IMR-90 (cell line): ENCODE data around the gene TDRD6. TPM values are rescaled to one million over a fixed set of nuclear protein-coding genes. Genes with fewer than 3 reads are reported as not detected.

Experiments
- ATAC-seq: fragments of 200-7000 bp; cut with Tn5 transposase; 2 replicates; pipeline ENCODE4 v1.9.1; 2020; ENCODE audit warnings: low read depth, mild to moderate bottlenecking, moderate library complexity
- BruUV-seq: library from RNA; stranded (reverse); fragments of 400-500 nt; replicated peaks from 2 replicates; lab custom pipeline; 2021; lab: Mats Ljungman, UMichigan
- CTCF ChIA-PET: fragments of 300-600 bp; formaldehyde crosslinking; extraction: SDS; loops from one replicate; lab custom pipeline; 2021; ENCODE audit warnings: antibody characterized with exemption; lab: Yijun Ruan, JAX
- POLR2A ChIA-PET: fragments of 300-600 bp; sonication (Branson Sonifier 250); formaldehyde crosslinking; loops from one replicate; lab custom pipeline; 2022; ENCODE audit warnings: antibody characterized with exemption; ENCODE audit not compliant: unreplicated experiment; lab: Charles Lee
- DNase-seq: peaks from one replicate; pipeline ENCODE4 v3.0.0; 2013
- H2AFZ ChIP-seq: replicated peaks from 2 replicates; pipeline ENCODE3; 2013; ENCODE audit warnings: low read length, mild to moderate bottlenecking; ENCODE audit not compliant: poor library complexity
- H2AK5ac ChIP-seq: 2 replicates; pipeline ENCODE4 v1.6.1; 2013; ENCODE audit warnings: low read depth, low read length, inconsistent platforms
- H2AK9ac ChIP-seq: replicated peaks from 2 replicates; pipeline ENCODE3; 2013; ENCODE audit warnings: mild to moderate bottlenecking, low read depth, low read length, moderate library complexity; ENCODE audit not compliant: poor library complexity
- H2BK120ac ChIP-seq: 2 replicates; pipeline ENCODE4 v1.6.1; 2013; ENCODE audit warnings: low read depth, low read length, inconsistent platforms
- H2BK15ac ChIP-seq: 3 replicates; pipeline ENCODE4 v1.6.1; 2013; ENCODE audit warnings: low read depth, low read length, inconsistent platforms
- H2BK20ac ChIP-seq: 2 replicates; pipeline ENCODE4 v1.6.1; 2013; ENCODE audit warnings: low read depth, mild to moderate bottlenecking, inconsistent platforms, low read length, moderate library complexity
- H2BK5ac ChIP-seq: 2 replicates; pipeline ENCODE4 v1.6.1; 2013; ENCODE audit warnings: mild to moderate bottlenecking, low read depth, low read length, inconsistent platforms; ENCODE audit not compliant: poor library complexity, severe bottlenecking
- H3K14ac ChIP-seq: replicated peaks from 2 replicates; pipeline ENCODE4 v1.6.1; 2013; ENCODE audit warnings: low read depth, low read length, inconsistent platforms
- H3K18ac ChIP-seq: 2 replicates; pipeline ENCODE4 v1.6.1; 2013; ENCODE audit warnings: low read depth, low read length, control low read depth
- H3K23ac ChIP-seq: 2 replicates; pipeline ENCODE4 v1.6.1; 2013; ENCODE audit warnings: low read depth, low read length, inconsistent platforms
- H3K27ac ChIP-seq: 2 replicates; pipeline ENCODE4 v1.5.1; 2013; ENCODE audit warnings: mild to moderate bottlenecking, control low read depth, low read length; ENCODE audit not compliant: insufficient read depth
- H3K27me3 ChIP-seq: 2 replicates; pipeline ENCODE4 v1.6.1; 2013; ENCODE audit warnings: low read length; ENCODE audit not compliant: control insufficient read depth, insufficient read depth
- H3K36me3 ChIP-seq: 2 replicates; pipeline ENCODE4 v1.6.1; 2013; ENCODE audit warnings: low read length, mixed read lengths; ENCODE audit not compliant: control insufficient read depth, insufficient read depth
- H3K4ac ChIP-seq: 2 replicates; pipeline ENCODE4 v1.6.1; 2013; ENCODE audit warnings: low read depth, low read length, inconsistent platforms
- H3K4me1 ChIP-seq: 2 replicates; pipeline ENCODE4 v1.6.1; 2013; ENCODE audit warnings: low read length, mixed read lengths; ENCODE audit not compliant: control insufficient read depth, insufficient read depth
- H3K4me2 ChIP-seq: 2 replicates; pipeline ENCODE4 v1.6.1; 2013; ENCODE audit warnings: low read depth, mild to moderate bottlenecking, control low read depth, low read length, moderate library complexity
- H3K4me3 ChIP-seq: 2 replicates; pipeline ENCODE4 v1.5.1; 2013; ENCODE audit warnings: low read depth, mild to moderate bottlenecking, control low read depth, low read length, moderate library complexity; ENCODE audit not compliant: insufficient read depth
- H3K56ac ChIP-seq: 2 replicates; pipeline ENCODE4 v1.6.1; 2013; ENCODE audit warnings: low read length, inconsistent platforms; ENCODE audit not compliant: insufficient read depth; ENCODE audit errors: extremely low read depth
- H3K79me1 ChIP-seq, 2 experiments: 2 replicates each; pipeline ENCODE4 v1.6.1; 2013; ENCODE audit warnings: low read length in 2 of 2, inconsistent platforms in 1 of 2, low read depth in 1 of 2
- H3K9ac ChIP-seq: 2 replicates; pipeline ENCODE4 v1.6.1; 2013; ENCODE audit warnings: low read depth, low read length, control low read depth
- H3K9me1 ChIP-seq: 2 replicates; pipeline ENCODE4 v1.6.1; 2013; ENCODE audit warnings: low read length, inconsistent platforms; ENCODE audit not compliant: insufficient read depth
- H3K9me3 ChIP-seq: 2 replicates; pipeline ENCODE4 v1.6.1; 2013; ENCODE audit warnings: low read length; ENCODE audit not compliant: control insufficient read depth, insufficient read depth
- H4K20me1 ChIP-seq: 2 replicates; pipeline ENCODE4 v1.6.1; 2013; ENCODE audit warnings: low read length, inconsistent platforms; ENCODE audit not compliant: insufficient read depth
- H4K5ac ChIP-seq: 2 replicates; pipeline ENCODE4 v1.6.1; 2013; ENCODE audit warnings: mild to moderate bottlenecking, low read depth, low read length, control low read depth
- H4K8ac ChIP-seq, 2 experiments: 2 replicates each; pipeline ENCODE4 v1.6.1; 2013; ENCODE audit warnings: low read depth in 2 of 2, low read length in 2 of 2, control low read depth in 1 of 2, inconsistent platforms in 1 of 2
- H4K91ac ChIP-seq: 2 replicates; pipeline ENCODE4 v1.6.1; 2013; ENCODE audit warnings: low read depth, low read length, inconsistent platforms; ENCODE audit not compliant: insufficient read depth
- BHLHE40 ChIP-seq: fragments of 150-350 bp; IDR thresholded peaks from 2 replicates; pipeline ENCODE4 v1.6.1; 2016; ENCODE audit warnings: mild to moderate bottlenecking, low read depth, low read length
- CEBPB ChIP-seq: IDR thresholded peaks from 2 replicates; pipeline ENCODE4 v1.6.1; 2012; ENCODE audit warnings: low read depth, low read length, improper control_type of control experiment
- CHD1 ChIP-seq: IDR thresholded peaks from 2 replicates; pipeline ENCODE4 v1.6.1; 2012; ENCODE audit warnings: low read depth, low read length, improper control_type of control experiment
- CTCF ChIP-seq: conservative IDR thresholded peaks from 2 replicates; pipeline ENCODE4 v1.5.1; 2012; ENCODE audit warnings: mild to moderate bottlenecking, low read depth, low read length, improper control_type of control experiment
- FOS ChIP-seq: fragments of 150-350 bp; IDR thresholded peaks from 2 replicates; pipeline ENCODE4 v1.6.1; 2016; ENCODE audit warnings: low read depth, low read length
- MAZ ChIP-seq: IDR thresholded peaks from 2 replicates; pipeline ENCODE4 v1.6.1; 2012; ENCODE audit warnings: low read depth, mild to moderate bottlenecking, low read length, improper control_type of control experiment, moderate library complexity, borderline replicate concordance
- MXI1 ChIP-seq: IDR thresholded peaks from 2 replicates; pipeline ENCODE4 v1.6.1; 2012; ENCODE audit warnings: low read depth, mild to moderate bottlenecking, low read length, moderate library complexity, borderline replicate concordance
- NFE2L2 ChIP-seq: fragments of 150-350 bp; IDR thresholded peaks from 2 replicates; pipeline ENCODE4 v1.6.1; 2016; ENCODE audit warnings: low read depth, mild to moderate bottlenecking, low read length
- RAD21 ChIP-seq: IDR thresholded peaks from 2 replicates; pipeline ENCODE4 v1.6.1; 2012; ENCODE audit warnings: low read length, improper control_type of control experiment
- RCOR1 ChIP-seq: IDR thresholded peaks from 2 replicates; pipeline ENCODE4 v1.6.1; 2012; ENCODE audit warnings: mild to moderate bottlenecking, low read length, improper control_type of control experiment; ENCODE audit not compliant: insufficient replicate concordance
- RFX5 ChIP-seq: IDR thresholded peaks from 2 replicates; pipeline ENCODE4 v1.8.0; 2012; ENCODE audit warnings: low read depth, mild to moderate bottlenecking, low read length, moderate library complexity
- SMC3 ChIP-seq: fragments of 150-350 bp; IDR thresholded peaks from 2 replicates; pipeline ENCODE4 v1.6.1; 2016; ENCODE audit warnings: low read depth, mild to moderate bottlenecking, antibody characterized with exemption, low read length, moderate library complexity
- USF2 ChIP-seq: fragments of 150-350 bp; IDR thresholded peaks from 2 replicates; pipeline ENCODE4 v1.6.1; 2017; ENCODE audit warnings: mild to moderate bottlenecking, antibody characterized with exemption, low read length, low read depth
- WGBS, 2 experiments: methylation state at CpG; one replicate each; pipeline versions ENCODE4 v1.1.5 to v1.1.7; 2013; ENCODE audit warnings: missing lambda C conversion rate in 2 of 2; ENCODE audit not compliant: insufficient read length in 1 of 2; ENCODE audit errors: extremely low coverage in 2 of 2; 5-methylcytosine and 5-hydroxymethylcytosine counted together
- dilution Hi-C: fragments of 300-500 bp; cut with HindIII; formaldehyde crosslinking; loops from one replicate; pipeline ENCODE4 v1.14.3; 2018; ENCODE audit warnings: low sequenced_read_pairs; ENCODE audit not compliant: unreplicated experiment
- in situ Hi-C: fragments of 300-500 bp; cut with MboI; formaldehyde crosslinking; loops from 3 replicates; pipeline ENCODE4 v1.14.3; 2019; ENCODE audit warnings: low sequenced_read_pairs, inconsistent platforms, mixed read lengths
- intact Hi-C: fragments of 100-400 bp; cut with micrococcal nuclease; formaldehyde crosslinking; loops from 2 replicates; pipeline ENCODE4 v1.10.0; 2022
- polyA plus RNA-seq, 3 experiments: library from polyadenylated mRNA; depleted of rRNA; stranded (reverse); fragments of >200 nt; gene quantifications; 2 replicates each; pipeline ENCODE4 v1.2.3, GENCODE V29; 2012; ENCODE audit warnings: low replicate concordance in 1 of 3
- total RNA-seq: library from RNA; depleted of rRNA; stranded (reverse); fragments of >200 nt; gene quantifications from 2 replicates; pipeline ENCODE4 v1.2.3, GENCODE V29; 2012

TDRD6 gene
- total and polyA plus RNA-seq, 2 of the 4 experiments (the other 2 are of a cell fraction) = not detected

GRCh38 chr6:46667377-46667776, 20.3 kb upstream of the TDRD6 start:
- H3K4ac ChIP-seq = no peak overlapping the region
- H3K79me1 ChIP-seq = no peaks in the 10 kb centered on the region
- H3K9ac ChIP-seq = no peak overlapping the region
- no peak overlapping the region for H4K91ac ChIP-seq
- no peak overlapping the region for H2AFZ ChIP-seq
- ChIA-PET POLR2A (no interaction called here), CTCF (no interaction called here)
- no peak overlapping the region for H3K23ac ChIP-seq
- no CpG with 5 or more reads among the region's 2 CpGs for WGBS, 2 experiments
- H4K5ac ChIP-seq = no peak overlapping the region
- no peak overlapping the region for H2BK5ac ChIP-seq
- no peaks in the 10 kb centered on the region for H3K9me3 ChIP-seq
- H2BK20ac ChIP-seq = no peak overlapping the region
- no peaks in the 10 kb centered on the region for H3K9me1 ChIP-seq
- H3K36me3 ChIP-seq = no peaks in the 10 kb centered on the region
- no peak overlapping the region for H3K14ac ChIP-seq
- H3K27me3 ChIP-seq = no peaks in the 10 kb centered on the region
- no peak overlapping the region for H3K18ac ChIP-seq
- no peaks in the 10 kb centered on the region for H3K4me1 ChIP-seq
- TF ChIP-seq RAD21 = no peak
- TF ChIP-seq RCOR1 = no peak
- no peak for TF ChIP-seq RFX5
- no peak for TF ChIP-seq MXI1
- no peak for TF ChIP-seq CHD1
- no peak for TF ChIP-seq BHLHE40
- TF ChIP-seq NFE2L2 = no peak
- no peak for TF ChIP-seq FOS
- TF ChIP-seq USF2 = no peak
- no peak for TF ChIP-seq CTCF
- TF ChIP-seq MAZ = no peak
- TF ChIP-seq SMC3 = no peak
- no peak for TF ChIP-seq CEBPB
- no peaks in the 10 kb centered on the region for H4K20me1 ChIP-seq
- dilution Hi-C loops = no loop called here
- H3K27ac ChIP-seq = no peak overlapping the region
- BruUV-seq = no TSS peak
- H2AK5ac ChIP-seq = no peak overlapping the region
- H2BK120ac ChIP-seq = no peak overlapping the region
- no peak overlapping the region for H2BK15ac ChIP-seq
- H4K8ac ChIP-seq = no peak overlapping the region
- no peak overlapping the region for H2AK9ac ChIP-seq
- intact Hi-C loops = no loop called here
- ATAC-seq (no peak), DNase-seq (no peak)
- in situ Hi-C loops = no loop called here
- H3K4me2 ChIP-seq = no peak overlapping the region
- H3K56ac ChIP-seq = no peak overlapping the region
- no peak overlapping the region for H3K4me3 ChIP-seq
